Endothelial cell of umbilical vein (primary cell): Measurements from ENCODE around the gene DGKD. TPM values are rescaled to one million over a fixed set of nuclear protein-coding genes. Genes with fewer than 3 reads are reported as not detected.

Experiments used
- BruUV-seq: library from RNA; stranded (reverse); fragments of 400-500 nt; replicated peaks from 2 replicates; lab custom pipeline; 2021; lab: Mats Ljungman, UMichigan
- CTCF ChIA-PET: fragments of 300-600, 350-600 bp; sonication (Branson Sonifier 250); formaldehyde crosslinking; loops from one replicate; lab custom pipeline; 2021; ENCODE audit warnings: antibody characterized with exemption, inconsistent platforms; lab: Charles Lee
- POLR2A ChIA-PET: fragments of 300-600, 350-600 bp; sonication (Branson Sonifier 250); formaldehyde crosslinking; loops from one replicate; lab custom pipeline; 2021; ENCODE audit warnings: antibody characterized with exemption, inconsistent platforms; lab: Charles Lee
- DNase-seq: peaks from one replicate; pipeline ENCODE4 v3.0.0-alpha.2; 2011; ENCODE audit warnings: low read depth, low spot score
- FAIRE-seq: peaks from 2 replicates; lab custom pipeline; 2011; peaks lifted over from hg19 to GRCh38; lab: Jason Lieb, UNC
- H2AFZ ChIP-seq: 2 replicates; pipeline ENCODE4 v1.6.0; 2012; ENCODE audit warnings: low read depth, low read length, control low read depth, inconsistent platforms
- H3K27ac ChIP-seq: 2 replicates; pipeline ENCODE4 v1.5.1; 2011; ENCODE audit warnings: low read depth, mild to moderate bottlenecking, control low read depth, low read length, moderate library complexity; ENCODE audit not compliant: insufficient read depth
- H3K27me3 ChIP-seq, 2 experiments: 2 replicates each; pipeline versions ENCODE4 v1.6.0 to v1.6.1; 2011; ENCODE audit warnings: low read length in 2 of 2, mixed read lengths in 1 of 2; ENCODE audit not compliant: control insufficient read depth in 2 of 2, insufficient read depth in 2 of 2
- H3K36me3 ChIP-seq, 2 experiments: 2 replicates in 1 of 2; 3 replicates in 1 of 2; pipeline ENCODE4 v1.5.1; 2011; ENCODE audit warnings: low read length in 2 of 2, mild to moderate bottlenecking in 1 of 2, moderate library complexity in 1 of 2; ENCODE audit not compliant: control insufficient read depth in 2 of 2, insufficient read depth in 2 of 2; ENCODE audit errors: extremely low read depth in 1 of 2
- H3K4me1 ChIP-seq: 3 replicates; pipeline ENCODE4 v1.5.1; 2011; ENCODE audit warnings: mild to moderate bottlenecking, low read length; ENCODE audit not compliant: control insufficient read depth, insufficient read depth; ENCODE audit errors: extremely low read depth
- H3K4me2 ChIP-seq: 2 replicates; pipeline ENCODE4 v1.6.1; 2011; ENCODE audit warnings: low read length, control low read depth, mixed read lengths; ENCODE audit not compliant: insufficient read depth
- H3K4me3 ChIP-seq, 3 experiments: fragments of 200-600 bp in 1 of 3; sonication (generic), shearing (Covaris generic) in 1 of 3; replicated peaks in 1 of 3; 2 replicates each; pipeline ENCODE4 v1.5.1; 2011 to 2016; ENCODE audit warnings: control low read depth in 3 of 3, low read length in 3 of 3, mild to moderate bottlenecking in 2 of 3, inconsistent platforms in 1 of 3, low read depth in 1 of 3, moderate library complexity in 1 of 3; ENCODE audit not compliant: insufficient read depth in 1 of 3
- H3K79me2 ChIP-seq: 2 replicates; pipeline ENCODE4 v1.6.0; 2012; ENCODE audit warnings: low read length, inconsistent platforms; ENCODE audit not compliant: control insufficient read depth, insufficient read depth
- H3K9ac ChIP-seq: replicated peaks from 2 replicates; pipeline ENCODE3; 2011; ENCODE audit warnings: low read length, control low read depth; ENCODE audit not compliant: insufficient read depth; ENCODE audit errors: extremely low read depth
- H3K9me1 ChIP-seq: replicated peaks from 3 replicates; pipeline ENCODE4 v1.6.0; 2011; ENCODE audit warnings: mild to moderate bottlenecking, low read length; ENCODE audit not compliant: control insufficient read depth, insufficient read depth; ENCODE audit errors: extremely low read depth
- H3K9me3 ChIP-seq: replicated peaks from 2 replicates; pipeline ENCODE4 v1.5.1; 2012; ENCODE audit warnings: low read length, inconsistent platforms; ENCODE audit not compliant: control insufficient read depth, insufficient read depth
- H4K20me1 ChIP-seq: replicated peaks from 2 replicates; pipeline ENCODE3; 2011; ENCODE audit warnings: mild to moderate bottlenecking, low read length; ENCODE audit not compliant: control insufficient read depth, insufficient read depth; ENCODE audit errors: extremely low read depth
- EZH2 ChIP-seq: IDR thresholded peaks from 2 replicates; pipeline ENCODE4 v1.6.1; 2012; ENCODE audit warnings: borderline replicate concordance, low read depth, mild to moderate bottlenecking, moderate library complexity, low read length, inconsistent platforms; ENCODE audit not compliant: severe bottlenecking
- GATA2 ChIP-seq: IDR thresholded peaks from 2 replicates; pipeline ENCODE4 v1.7.0; 2011; ENCODE audit warnings: low read depth, mild to moderate bottlenecking, moderate library complexity, mixed read lengths, low read length; ENCODE audit not compliant: insufficient read length, insufficient read depth
- JUN ChIP-seq: IDR thresholded peaks from 2 replicates; pipeline ENCODE4 v1.6.1; 2011; ENCODE audit warnings: borderline replicate concordance, low read depth; ENCODE audit not compliant: insufficient read length, insufficient read depth
- MYC ChIP-seq: IDR thresholded peaks from one replicate; pipeline ENCODE4 v1.6.1; 2011; ENCODE audit warnings: mild to moderate bottlenecking, low read depth, low read length
- POLR2AphosphoS5 ChIP-seq: IDR thresholded peaks from 2 replicates; pipeline ENCODE4 v1.6.1; 2012; ENCODE audit warnings: low read depth, mild to moderate bottlenecking, control low read depth, low read length, moderate library complexity; ENCODE audit not compliant: insufficient read depth
- dilution Hi-C: fragments of 300-500 bp; cut with MboI; formaldehyde crosslinking; loops from one replicate; pipeline ENCODE4 v1.15.0; 2019; ENCODE audit warnings: low sequenced_read_pairs; ENCODE audit not compliant: extremely low pct_ligation_motif_present
- intact Hi-C: fragments of 100-400 bp; cut with micrococcal nuclease; formaldehyde crosslinking; loops from one replicate; pipeline ENCODE4 v1.10.0; 2022
- polyA plus RNA-seq, 4 experiments: library from polyadenylated mRNA; depleted of rRNA in 3 of 4; stranded (reverse) in 3 of 4; unstranded in 1 of 4; fragments of >200 nt; gene quantifications; 2 replicates each; pipeline versions ENCODE4 v1.2.1 to v1.2.3, GENCODE V29; 2011 to 2012; ENCODE audit warnings: missing spikeins in 1 of 4
- total RNA-seq: library from RNA; stranded (reverse); gene quantifications from 2 replicates; pipeline ENCODE4 v1.2.3, GENCODE V29; 2021
- TF ChIP-seq, protein P1 (sequence below): IDR thresholded peaks from 2 replicates; pipeline ENCODE4 v1.6.1; 2011; ENCODE audit not compliant: insufficient read depth, insufficient read length
- TF ChIP-seq, protein P2 (sequence below), 2 donors: IDR thresholded peaks; 1 replicate in 1 of 2; 2 replicates in 1 of 2; pipeline ENCODE4 v1.5.1; 2011; ENCODE audit warnings: low read length in 2 of 2, mild to moderate bottlenecking in 2 of 2, moderate library complexity in 2 of 2, control low read depth in 1 of 2, inconsistent platforms in 1 of 2, low read depth in 1 of 2; ENCODE audit not compliant: insufficient read depth in 1 of 2; ENCODE audit errors: extremely low read depth in 1 of 2

The DGKD gene
- total and polyA plus RNA-seq, 2 donors (not counting 3 experiments of a cell fraction or from before 2014, with no cell fraction given): 10.8 to 36.6 TPM

- no peaks in the 10 kb centered on the region for H3K9me3 ChIP-seq
- ChIA-PET CTCF (interaction anchor here (0.9 to 1.0 kb wide), 2 partner anchors 17 to 106 kb away, joined by 3 to 4 read pairs; no protein-coding TSS in a partner anchor), POLR2A (interaction anchor here (0.7 kb wide), 1 partner anchor 1649 kb away, joined by 3 read pairs; no protein-coding TSS in a partner anchor)
- no peaks in the 10 kb centered on the region for H4K20me1 ChIP-seq
- TF ChIP-seq GATA2 (no peak), JUN (no peak), MYC (no peak), POLR2AphosphoS5 (no peak), EZH2 (no peak)
- TF ChIP-seq, protein P1, sequence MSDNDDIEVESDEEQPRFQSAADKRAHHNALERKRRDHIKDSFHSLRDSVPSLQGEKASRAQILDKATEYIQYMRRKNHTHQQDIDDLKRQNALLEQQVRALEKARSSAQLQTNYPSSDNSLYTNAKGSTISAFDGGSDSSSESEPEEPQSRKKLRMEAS: no peak
- TF ChIP-seq, protein P2, sequence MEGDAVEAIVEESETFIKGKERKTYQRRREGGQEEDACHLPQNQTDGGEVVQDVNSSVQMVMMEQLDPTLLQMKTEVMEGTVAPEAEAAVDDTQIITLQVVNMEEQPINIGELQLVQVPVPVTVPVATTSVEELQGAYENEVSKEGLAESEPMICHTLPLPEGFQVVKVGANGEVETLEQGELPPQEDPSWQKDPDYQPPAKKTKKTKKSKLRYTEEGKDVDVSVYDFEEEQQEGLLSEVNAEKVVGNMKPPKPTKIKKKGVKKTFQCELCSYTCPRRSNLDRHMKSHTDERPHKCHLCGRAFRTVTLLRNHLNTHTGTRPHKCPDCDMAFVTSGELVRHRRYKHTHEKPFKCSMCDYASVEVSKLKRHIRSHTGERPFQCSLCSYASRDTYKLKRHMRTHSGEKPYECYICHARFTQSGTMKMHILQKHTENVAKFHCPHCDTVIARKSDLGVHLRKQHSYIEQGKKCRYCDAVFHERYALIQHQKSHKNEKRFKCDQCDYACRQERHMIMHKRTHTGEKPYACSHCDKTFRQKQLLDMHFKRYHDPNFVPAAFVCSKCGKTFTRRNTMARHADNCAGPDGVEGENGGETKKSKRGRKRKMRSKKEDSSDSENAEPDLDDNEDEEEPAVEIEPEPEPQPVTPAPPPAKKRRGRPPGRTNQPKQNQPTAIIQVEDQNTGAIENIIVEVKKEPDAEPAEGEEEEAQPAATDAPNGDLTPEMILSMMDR (IDR thresholded peaks at IDR 0.05; ENCODE audit: extremely low read depth in 1 of 2, insufficient read depth in 1 of 2, low read depth in 1 of 2, low read length in 2 of 2): no peak
- dilution Hi-C loops: no loop called here
- no peaks in the 10 kb centered on the region for H3K36me3 ChIP-seq
- H2AFZ ChIP-seq: no peak overlapping the region
- H3K27ac ChIP-seq: no peak overlapping the region
- H3K4me2 ChIP-seq: no peak overlapping the region
- FAIRE-seq: no peak
- DNase-seq: no peak
- no peaks in the 10 kb centered on the region for H3K79me2 ChIP-seq
- H3K4me3 ChIP-seq: no peak overlapping the region
- H3K4me1 ChIP-seq: no peaks in the 10 kb centered on the region
- no peak overlapping the region for H3K9ac ChIP-seq
- H3K27me3 ChIP-seq: peaks cover 2 to 3% of the 10 kb centered on the region in 2 experiments
- no TSS peak for BruUV-seq
- intact Hi-C loops: no loop called here
- H3K9me1 ChIP-seq: no peaks in the 10 kb centered on the region
Measured at GRCh38 chr2:233343171-233343705, 11.1 kb upstream of the DGKD start.
